Fibroblast of skin of scalp (primary cell): Measurements from ENCODE around the gene DNAJC16.
"Not testable (repeated sequence)": the region's sequence is repeated elsewhere in the genome, so short reads cannot be mapped to it uniquely, and the experiment has no call there.

ENCODE experiments used
- DNase-seq: peaks from one replicate; pipeline ENCODE4 v3.0.0-alpha.2; 2013

DNAJC16 gene

GRCh38 chr1:15584489-15585363 is 58.1 kb downstream of the DNAJC16 start, which contains the start of gene AGMAT:
Gene AGMAT, minus strand, starts transcription at chr1:15585051. Its CDS starts 84 bp downstream, at chr1:15584967.
- peak; percentile 51 for DNase-seq

GRCh38 chr1:15592285-15592684 is 65.6 kb downstream of the DNAJC16 start:
- no peak for DNase-seq

- DNase-seq: no peak
Observed at GRCh38 chr1:15595809-15596617, 69.4 kb downstream of the DNAJC16 start.

- DNase-seq: no peak
Observed at GRCh38 chr1:15598436-15598835, 71.8 kb downstream of the DNAJC16 start.

DNA sequence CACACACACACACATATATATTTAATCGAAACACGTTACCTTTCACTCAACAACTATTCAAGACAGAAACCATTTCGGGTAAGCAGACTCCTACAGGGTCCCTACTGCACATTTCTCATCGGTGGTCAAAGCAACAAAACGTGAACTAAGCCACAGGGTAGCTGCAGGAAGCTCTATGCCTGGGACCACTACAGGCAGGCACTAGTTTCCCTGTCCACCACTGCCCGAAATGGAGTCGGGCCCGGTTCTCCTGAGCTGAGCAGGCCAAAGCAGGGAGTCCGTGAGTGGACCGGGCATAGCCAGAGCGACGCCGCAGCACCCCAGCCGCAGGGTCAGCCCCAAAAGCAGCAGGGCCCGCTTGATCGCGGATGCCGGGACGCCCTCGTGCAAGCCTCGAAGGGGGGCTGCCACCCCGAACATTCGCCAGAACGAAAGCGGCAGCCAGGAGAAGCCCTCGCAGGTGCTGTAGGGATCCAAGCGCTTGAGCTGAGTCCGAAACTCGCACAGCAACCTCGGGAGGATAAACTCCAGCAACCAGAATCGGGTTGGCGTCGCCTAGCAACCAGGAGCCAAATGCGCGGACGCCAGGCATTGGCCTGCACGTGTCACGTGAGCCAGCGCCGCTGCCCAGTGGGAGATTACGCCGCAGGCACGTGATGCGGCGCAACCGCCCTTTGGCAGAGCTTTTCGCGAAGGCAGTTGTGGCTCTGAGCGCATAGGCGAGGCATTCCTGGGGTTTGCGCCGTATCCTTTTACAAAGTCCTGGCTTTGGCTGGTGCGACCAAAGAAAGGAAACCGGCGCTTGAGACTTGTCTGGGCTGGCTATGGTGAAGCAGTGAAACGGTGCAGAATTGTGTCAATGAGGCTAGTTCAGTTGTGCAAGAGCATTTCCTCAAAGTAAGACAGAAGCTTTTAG is 76.7 kb downstream of the DNAJC16 start:
- DNase-seq: peak; percentile 96

GRCh38 chr1:15603966-15604282 is 77.3 kb downstream of the DNAJC16 start:
- DNase-seq: not testable (repeated sequence)

- DNase-seq: not testable (repeated sequence)
Observed at GRCh38 chr1:15604400-15604799, 77.8 kb downstream of the DNAJC16 start.

GRCh38 chr1:15605398-15606383 is 79.0 kb downstream of the DNAJC16 start:
- no peak for DNase-seq

DNA sequence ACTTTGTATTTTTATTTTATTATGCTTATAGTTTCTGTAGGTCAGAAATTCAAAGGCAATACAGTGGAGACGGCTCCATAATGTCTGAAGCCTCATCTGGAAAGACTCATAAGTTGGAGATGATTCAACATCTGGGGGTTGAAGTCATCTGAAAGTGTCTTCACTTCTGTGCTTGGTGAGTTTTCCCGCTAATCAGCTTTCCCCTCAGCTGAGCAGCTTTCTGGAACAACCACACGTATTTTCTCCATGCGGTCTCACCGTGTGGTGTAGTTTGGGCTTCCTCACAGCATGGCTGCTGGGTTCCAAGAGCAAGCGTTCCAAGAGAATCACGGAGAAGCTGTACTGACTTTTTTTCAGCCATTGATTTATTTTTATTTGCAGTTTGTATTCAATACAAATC is 83.0 kb downstream of the DNAJC16 start:
- DNase-seq: no peak

DNA sequence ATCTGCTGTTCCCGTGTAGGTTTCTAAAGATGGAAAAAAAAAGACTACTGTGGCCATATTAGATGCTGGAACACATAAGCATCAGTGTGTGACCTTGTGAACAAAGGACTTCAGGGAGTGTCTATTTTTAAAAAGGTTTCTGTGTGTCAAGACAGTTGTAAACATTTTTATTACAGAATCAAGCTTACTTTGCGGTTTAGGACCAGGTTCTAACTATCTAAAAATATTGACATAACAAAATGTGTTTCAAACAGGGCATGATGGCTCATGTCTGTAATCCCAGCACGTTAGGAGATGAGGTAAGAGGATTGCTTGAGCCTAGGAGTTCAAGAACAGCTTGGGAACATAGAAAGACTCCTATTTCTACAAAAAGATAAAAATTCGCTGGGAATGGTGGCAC is 83.5 kb downstream of the DNAJC16 start:
- no peak for DNase-seq

DNA sequence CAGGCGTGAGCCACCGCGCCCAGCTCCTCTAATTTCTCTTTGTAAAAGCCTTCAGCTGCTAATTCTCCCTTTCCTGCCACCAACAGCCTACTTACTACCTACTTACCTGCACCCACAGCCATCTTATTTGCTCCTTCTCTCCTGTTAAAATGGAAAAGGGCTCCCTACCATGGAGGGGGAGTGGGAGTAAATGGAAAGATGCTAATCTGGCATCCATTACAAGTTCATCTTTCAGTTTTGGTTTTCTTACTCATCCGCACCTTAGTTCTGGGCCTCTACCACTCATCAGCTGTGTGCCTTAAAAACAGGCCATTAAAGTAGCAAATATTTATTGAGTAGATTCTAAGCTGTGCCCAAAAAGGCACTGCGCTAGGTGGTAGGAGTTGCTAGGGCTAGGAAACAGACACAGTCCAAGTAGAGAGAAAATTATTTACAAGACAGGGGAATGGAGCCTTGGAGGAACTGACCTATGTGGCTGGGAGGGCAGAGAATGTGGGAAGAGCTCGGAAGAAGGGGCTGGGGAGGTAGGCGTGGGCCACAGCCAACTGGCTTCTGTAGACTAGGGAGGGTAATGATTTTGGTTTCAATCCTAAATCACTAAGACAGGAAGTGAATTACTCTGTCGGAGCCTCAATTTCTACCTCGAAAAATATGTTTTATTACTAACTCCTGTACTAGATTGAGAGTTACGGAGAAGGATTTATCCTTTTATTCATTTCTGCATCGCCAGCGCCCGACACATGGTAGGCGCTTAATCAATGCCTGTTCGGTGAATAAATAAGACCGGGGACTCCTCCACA is 89.9 kb downstream of the DNAJC16 start:
- DNase-seq: no peak

DNA sequence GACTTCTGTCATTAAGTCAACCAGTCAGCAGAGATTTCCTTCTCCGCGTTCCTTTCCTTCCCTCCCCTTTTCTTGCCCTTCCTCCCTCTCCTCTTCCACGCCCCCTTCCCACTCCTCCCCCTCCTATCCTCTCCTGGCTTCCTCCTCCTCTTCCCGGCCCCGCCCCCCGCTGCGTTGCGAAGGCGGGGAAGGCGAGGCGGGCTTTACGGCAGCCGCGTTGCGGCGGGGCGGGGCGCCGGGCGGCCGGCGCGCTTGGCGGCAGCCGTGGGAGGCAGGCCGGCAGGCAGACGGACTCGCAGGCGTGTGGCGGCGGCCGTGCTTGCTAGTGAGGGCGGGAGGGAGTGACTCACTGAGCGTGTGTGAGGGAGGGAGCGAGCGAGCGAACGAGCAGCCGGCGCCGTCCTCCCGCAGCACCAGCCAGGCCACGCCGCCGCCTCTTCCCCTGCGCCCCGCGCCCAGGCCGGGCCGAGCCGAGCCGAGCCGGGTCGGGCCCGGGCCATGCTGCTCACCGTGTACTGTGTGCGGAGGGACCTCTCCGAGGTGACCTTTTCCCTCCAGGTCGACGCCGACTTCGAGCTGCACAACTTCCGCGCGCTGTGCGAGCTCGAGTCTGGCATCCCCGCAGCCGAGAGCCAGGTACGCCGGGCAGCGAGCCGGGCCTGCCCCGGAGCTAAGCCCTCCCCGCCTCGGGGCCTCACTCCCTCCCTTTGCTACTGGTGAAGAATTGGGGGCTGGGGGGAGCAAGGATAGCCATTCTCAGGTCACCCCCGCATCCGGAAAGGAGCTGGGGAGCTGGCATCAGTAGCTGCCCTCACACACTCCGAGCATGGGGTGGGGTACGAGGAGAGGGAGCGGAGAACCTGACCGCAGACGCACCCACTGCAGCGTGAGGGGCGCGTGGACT is 90.8 kb downstream of the DNAJC16 start, which contains the start of gene DDI2:
DDI2 (plus strand) TSS at position 286 of the 904 bp plus-strand sequence; CDS start at position 499, 213 bp downstream.
- peak; percentile 99 for DNase-seq

GRCh38 chr1:15618077-15618654 is 91.5 kb downstream of the DNAJC16 start:
- no peak for DNase-seq

DNA sequence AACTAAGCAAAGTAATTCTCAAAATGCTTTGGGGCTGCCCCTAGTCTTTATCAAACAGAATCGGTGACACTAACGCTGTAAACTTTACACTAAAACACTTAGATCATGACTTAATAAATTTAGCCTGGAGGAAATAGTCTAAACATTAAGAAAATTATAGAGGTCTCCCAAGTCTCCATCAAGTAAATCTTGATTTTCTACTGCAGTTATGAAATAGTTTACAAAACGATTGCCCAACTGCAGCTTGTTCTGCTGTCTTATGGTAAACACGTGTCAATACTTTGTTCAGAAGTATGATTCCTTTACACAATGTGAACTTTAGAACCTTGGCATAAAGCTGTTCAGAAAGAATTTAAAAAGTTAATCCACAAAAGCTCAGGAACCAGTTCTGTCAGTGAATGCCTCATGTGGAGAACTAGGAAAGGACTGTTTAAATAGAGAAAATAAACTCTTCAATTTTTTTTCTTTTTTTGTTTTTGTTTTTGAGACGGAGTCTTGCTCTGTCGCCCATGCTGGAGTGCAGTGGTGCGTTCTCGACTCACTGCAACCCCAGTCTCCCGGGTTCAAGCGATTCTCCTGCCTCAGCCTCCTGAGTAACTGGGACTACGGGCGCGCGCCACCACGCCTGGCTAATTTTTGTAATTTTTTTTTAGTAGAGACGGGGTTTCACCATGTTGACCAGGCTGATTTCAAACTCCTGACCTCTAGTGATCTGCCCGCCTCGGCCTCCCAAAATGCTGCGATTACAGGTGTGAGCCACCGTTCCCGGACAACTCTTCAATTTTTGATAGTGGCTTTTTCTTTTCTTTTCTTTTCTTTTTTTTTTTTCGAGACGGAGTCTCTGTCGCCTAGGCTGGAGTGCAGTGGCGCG is 92.2 kb downstream of the DNAJC16 start:
- DNase-seq: peak; percentile 24

DNA sequence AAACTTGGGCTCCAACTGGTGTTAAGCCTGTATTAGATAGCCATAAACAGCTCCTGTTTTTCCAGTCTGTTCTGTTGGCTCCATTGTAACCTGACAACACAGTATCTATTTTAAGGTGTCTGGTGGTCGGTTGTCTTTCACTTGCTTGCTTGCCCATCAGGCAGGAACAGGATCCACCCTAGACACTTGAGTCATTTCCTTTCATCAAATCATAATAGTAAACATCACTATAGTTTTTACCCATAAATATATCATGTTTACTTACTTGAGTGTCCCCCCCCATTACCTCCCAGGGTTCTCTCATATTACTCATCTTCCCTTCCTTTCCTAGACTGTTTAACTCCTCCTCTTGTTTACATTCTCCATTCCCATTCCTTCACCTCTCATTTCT is 93.5 kb downstream of the DNAJC16 start:
- DNase-seq: peak; percentile 43

- DNase-seq: no peak
Observed at GRCh38 chr1:15620902-15621682, 94.4 kb downstream of the DNAJC16 start.

DNA sequence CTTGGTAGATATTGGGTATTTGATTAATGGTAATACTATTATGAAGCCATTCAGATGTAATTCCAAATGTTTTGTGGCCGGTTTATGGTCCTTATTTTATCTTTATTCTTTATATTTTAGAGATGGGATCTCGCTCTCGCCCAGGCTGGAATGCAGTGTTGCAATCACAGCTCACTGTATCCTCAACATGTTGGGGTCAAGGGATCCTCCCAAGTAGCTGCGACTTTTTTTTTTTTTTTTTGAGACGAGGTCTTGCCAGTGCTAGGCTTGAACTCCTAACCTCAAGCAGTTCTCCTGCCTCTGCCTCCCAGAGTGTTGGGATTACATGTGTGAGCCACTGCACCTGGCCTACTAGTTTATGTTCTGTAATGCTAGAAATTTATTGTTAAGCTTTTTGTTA is 95.3 kb downstream of the DNAJC16 start:
- DNase-seq: no peak
